ENCODE results near the gene DENND2A.

DENND2A gene

DNA sequence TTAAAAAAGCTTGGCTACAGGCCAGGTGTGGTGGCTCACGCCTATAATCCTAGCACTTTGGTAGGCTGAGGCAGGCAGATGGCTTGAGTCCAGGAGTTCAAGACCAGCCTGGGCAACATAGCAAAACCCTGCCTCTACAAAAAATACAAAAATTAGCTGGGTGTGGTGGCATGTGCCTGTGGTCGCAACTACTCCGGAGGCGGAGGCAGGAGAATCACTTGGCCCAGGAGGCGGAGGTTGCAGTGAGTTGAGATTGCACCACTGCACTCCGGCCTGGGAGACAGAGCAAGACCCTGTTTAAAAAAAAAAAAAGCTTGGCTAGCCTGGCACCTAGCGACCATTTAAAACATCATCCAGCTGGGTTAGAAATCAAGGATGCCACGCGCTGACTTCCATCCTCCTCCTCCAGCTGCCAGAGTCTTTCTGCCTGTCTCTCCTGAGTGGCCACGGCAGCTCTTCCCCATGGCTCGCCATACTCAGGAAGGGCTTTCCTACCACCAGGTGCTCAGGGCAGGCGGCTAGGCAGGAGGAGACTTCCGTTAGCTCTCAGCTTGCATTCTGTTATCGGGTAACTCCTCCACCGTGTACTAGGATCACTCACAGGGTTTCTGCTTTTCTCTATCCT, 45.0 kb downstream of the DENND2A start:
- Histone ChIP-seq H2BK15ac (replicated peaks; ENCODE audit: low read depth) (no peak overlapping the region), H3K79me2 (ENCODE audit: control insufficient read depth, insufficient read depth, low read length) (no peaks in the 10 kb centered on the region), H3K4me1 (ENCODE audit: control insufficient read depth, low read depth, low read length) (no peaks in the 10 kb centered on the region), H3K4ac (ENCODE audit: low read depth, low read length) (no peak overlapping the region), H3K36me3 (ENCODE audit: control insufficient read depth, insufficient read depth, low read length) (no peaks in the 10 kb centered on the region), H2BK5ac (ENCODE audit: low read length) (no peak overlapping the region), H3K79me1 (ENCODE audit: low read length) (no peaks in the 10 kb centered on the region), H3K56ac (ENCODE audit: low read length) (peak overlapping the region; percentile 44), H4K8ac (ENCODE audit: low read depth, low read length) (no peak overlapping the region), H3K4me2 (ENCODE audit: low read length) (no peak overlapping the region), H3K27ac (ENCODE audit: low read depth, low read length) (no peak overlapping the region), H3K23ac (ENCODE audit: low read length) (no peak overlapping the region), H4K5ac (ENCODE audit: low read length) (no peak overlapping the region), H3K9ac (ENCODE audit: low read length) (no peak overlapping the region), H2BK120ac (ENCODE audit: low read depth, low read length) (no peak overlapping the region), H3K27me3 (ENCODE audit: insufficient read depth, low read length, poor library complexity) (no peaks in the 10 kb centered on the region), H2AK5ac (ENCODE audit: low read length) (no peak overlapping the region), H3K4me3 (ENCODE audit: low read length) (no peak overlapping the region), H3K18ac (ENCODE audit: low read length) (no peak overlapping the region)
- WGBS (ENCODE audit: extremely low coverage, insufficient coverage, low lambda C conversion rate) = no CpG with 5 or more reads among the region's 15 CpGs
- DNase-seq = no peak

DNA sequence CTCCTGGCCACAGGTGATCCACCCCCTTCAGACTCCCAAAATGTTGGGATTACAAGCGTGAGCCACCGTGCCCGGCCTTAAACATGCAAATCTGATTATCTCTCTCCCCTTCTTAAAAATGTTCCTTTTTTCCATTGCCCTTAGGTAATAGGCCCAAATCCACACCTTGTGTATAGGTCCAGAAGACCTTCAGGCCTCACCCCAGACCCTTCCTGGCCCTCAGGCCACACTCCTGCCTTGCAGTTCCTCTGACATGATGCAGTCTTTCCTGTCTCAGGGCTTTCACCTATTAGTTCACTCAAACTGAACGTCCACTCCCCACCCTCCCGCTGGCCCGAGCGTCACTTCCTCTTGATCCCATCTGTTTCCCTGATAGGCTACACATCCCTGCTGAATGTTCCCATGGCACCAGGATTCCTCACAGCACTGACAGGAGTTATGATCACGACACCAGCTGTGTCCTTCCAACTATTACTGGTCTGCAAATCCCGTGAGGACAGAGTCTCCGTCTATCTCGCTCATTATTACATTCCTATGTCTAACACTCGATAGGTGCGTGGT, 46.4 kb downstream of the DENND2A start:
- WGBS (ENCODE audit: extremely low coverage, insufficient coverage, low lambda C conversion rate) = 80% methylated on average over 1 of the region's 13 CpGs
- Histone ChIP-seq H3K4me2 (ENCODE audit: low read length) (no peak overlapping the region), H2BK120ac (ENCODE audit: low read depth, low read length) (no peak overlapping the region), H3K9ac (ENCODE audit: low read length) (no peak overlapping the region), H4K8ac (ENCODE audit: low read depth, low read length) (no peak overlapping the region), H3K18ac (ENCODE audit: low read length) (no peak overlapping the region), H3K27ac (ENCODE audit: low read depth, low read length) (no peak overlapping the region), H3K56ac (ENCODE audit: low read length) (no peak overlapping the region), H3K79me2 (ENCODE audit: control insufficient read depth, insufficient read depth, low read length) (no peaks in the 10 kb centered on the region), H2BK5ac (ENCODE audit: low read length) (no peak overlapping the region), H4K5ac (ENCODE audit: low read length) (no peak overlapping the region), H3K4me3 (ENCODE audit: low read length) (no peak overlapping the region), H3K4ac (ENCODE audit: low read depth, low read length) (no peak overlapping the region), H3K36me3 (ENCODE audit: control insufficient read depth, insufficient read depth, low read length) (no peaks in the 10 kb centered on the region), H3K23ac (ENCODE audit: low read length) (no peak overlapping the region), H2AK5ac (ENCODE audit: low read length) (no peak overlapping the region), H3K4me1 (ENCODE audit: control insufficient read depth, low read depth, low read length) (no peaks in the 10 kb centered on the region), H3K27me3 (ENCODE audit: insufficient read depth, low read length, poor library complexity) (no peaks in the 10 kb centered on the region), H2BK15ac (replicated peaks; ENCODE audit: low read depth) (no peak overlapping the region), H3K79me1 (ENCODE audit: low read length) (no peaks in the 10 kb centered on the region)
- peak; percentile 26 for DNase-seq

DNA sequence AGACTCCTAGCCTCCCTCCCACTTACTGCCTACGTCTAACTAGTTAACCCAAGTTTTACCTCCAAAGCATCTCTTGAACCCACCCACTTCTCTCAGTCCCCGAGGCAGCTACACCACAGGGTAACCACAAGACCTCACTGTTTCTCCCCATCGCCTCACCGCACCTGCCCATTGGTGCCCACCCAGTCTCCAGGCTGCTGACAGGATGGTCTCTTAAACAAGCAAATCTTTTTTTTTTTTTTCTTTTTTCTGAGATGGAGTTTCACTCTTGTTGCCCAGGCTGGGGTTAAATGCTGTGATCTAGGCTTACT, 47.0 kb downstream of the DENND2A start:
- no peak overlapping the region for H3K4me2 ChIP-seq (ENCODE audit: low read length)
- H3K79me2 ChIP-seq (ENCODE audit: control insufficient read depth, insufficient read depth, low read length) = no peaks in the 10 kb centered on the region
- H2BK120ac ChIP-seq (ENCODE audit: low read depth, low read length) = no peak overlapping the region
- no peak overlapping the region for H4K5ac ChIP-seq (ENCODE audit: low read length)
- H2BK5ac ChIP-seq (ENCODE audit: low read length) = no peak overlapping the region
- H3K18ac ChIP-seq (ENCODE audit: low read length) = no peak overlapping the region
- H3K36me3 ChIP-seq (ENCODE audit: control insufficient read depth, insufficient read depth, low read length) = no peaks in the 10 kb centered on the region
- no peak overlapping the region for H3K4me3 ChIP-seq (ENCODE audit: low read length)
- no peaks in the 10 kb centered on the region for H3K79me1 ChIP-seq (ENCODE audit: low read length)
- H3K27me3 ChIP-seq (ENCODE audit: insufficient read depth, low read length, poor library complexity) = no peaks in the 10 kb centered on the region
- H3K56ac ChIP-seq (ENCODE audit: low read length) = no peak overlapping the region
- H3K4ac ChIP-seq (ENCODE audit: low read depth, low read length) = no peak overlapping the region
- no peak overlapping the region for H4K8ac ChIP-seq (ENCODE audit: low read depth, low read length)
- no peak overlapping the region for H3K23ac ChIP-seq (ENCODE audit: low read length)
- no peak overlapping the region for H2BK15ac ChIP-seq (replicated peaks; ENCODE audit: low read depth)
- no peak overlapping the region for H3K9ac ChIP-seq (ENCODE audit: low read length)
- no peak overlapping the region for H3K27ac ChIP-seq (ENCODE audit: low read depth, low read length)
- WGBS (ENCODE audit: extremely low coverage, insufficient coverage, low lambda C conversion rate) = no CpG with 5 or more reads among the region's 4 CpGs
- no peak overlapping the region for H2AK5ac ChIP-seq (ENCODE audit: low read length)
- DNase-seq = no peak
- no peaks in the 10 kb centered on the region for H3K4me1 ChIP-seq (ENCODE audit: control insufficient read depth, low read depth, low read length)

DNA sequence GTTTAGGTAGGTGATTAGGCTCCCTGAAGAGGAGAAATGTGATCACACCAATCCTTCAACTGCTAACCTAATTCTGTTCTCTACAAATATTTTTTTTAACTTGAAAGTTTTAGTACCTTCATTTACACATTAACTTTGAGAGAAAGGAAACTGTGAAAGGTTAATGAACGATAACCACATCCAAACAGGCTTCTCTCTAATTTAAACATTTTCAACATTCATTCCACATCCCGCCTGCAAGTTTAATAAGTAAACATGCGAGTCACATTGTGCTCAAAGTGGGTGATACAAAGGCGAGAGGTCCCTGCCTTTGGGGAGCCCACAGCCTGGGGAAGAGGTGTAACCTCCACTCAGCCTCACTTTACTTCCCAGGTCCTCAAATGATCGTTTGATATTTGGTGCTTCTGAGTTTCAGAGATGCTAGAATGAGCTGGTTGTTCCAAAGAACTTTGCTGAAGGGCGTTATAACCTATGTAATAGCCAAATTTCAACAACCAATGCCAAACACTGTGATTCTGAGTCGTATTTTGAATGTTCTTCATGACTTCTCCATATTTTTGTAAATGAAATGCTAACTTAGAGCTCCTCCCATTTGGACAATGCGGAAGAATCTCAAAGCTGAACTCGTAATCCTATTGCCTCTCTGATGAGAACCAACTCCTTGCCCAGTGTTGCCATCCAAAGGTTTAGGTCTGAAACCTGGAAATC, 47.5 kb downstream of the DENND2A start:
- 100% methylated on average over 1 of the region's 9 CpGs for WGBS (ENCODE audit: extremely low coverage, insufficient coverage, low lambda C conversion rate)
- no peaks in the 10 kb centered on the region for H3K79me1 ChIP-seq (ENCODE audit: low read length)
- no peak overlapping the region for H3K18ac ChIP-seq (ENCODE audit: low read length)
- no peak overlapping the region for H3K23ac ChIP-seq (ENCODE audit: low read length)
- no peaks in the 10 kb centered on the region for H3K4me1 ChIP-seq (ENCODE audit: control insufficient read depth, low read depth, low read length)
- no peak overlapping the region for H3K9ac ChIP-seq (ENCODE audit: low read length)
- H3K27me3 ChIP-seq (ENCODE audit: insufficient read depth, low read length, poor library complexity) = no peaks in the 10 kb centered on the region
- H3K4ac ChIP-seq (ENCODE audit: low read depth, low read length) = no peak overlapping the region
- no peak for DNase-seq
- no peaks in the 10 kb centered on the region for H3K79me2 ChIP-seq (ENCODE audit: control insufficient read depth, insufficient read depth, low read length)
- no peak overlapping the region for H3K56ac ChIP-seq (ENCODE audit: low read length)
- H3K27ac ChIP-seq (ENCODE audit: low read depth, low read length) = no peak overlapping the region
- no peak overlapping the region for H4K8ac ChIP-seq (ENCODE audit: low read depth, low read length)
- no peaks in the 10 kb centered on the region for H3K36me3 ChIP-seq (ENCODE audit: control insufficient read depth, insufficient read depth, low read length)
- H4K5ac ChIP-seq (ENCODE audit: low read length) = no peak overlapping the region
- H3K4me2 ChIP-seq (ENCODE audit: low read length) = no peak overlapping the region
- H2BK5ac ChIP-seq (ENCODE audit: low read length) = no peak overlapping the region
- H2AK5ac ChIP-seq (ENCODE audit: low read length) = no peak overlapping the region
- H2BK15ac ChIP-seq (replicated peaks; ENCODE audit: low read depth) = no peak overlapping the region
- no peak overlapping the region for H3K4me3 ChIP-seq (ENCODE audit: low read length)
- no peak overlapping the region for H2BK120ac ChIP-seq (ENCODE audit: low read depth, low read length)

DNA sequence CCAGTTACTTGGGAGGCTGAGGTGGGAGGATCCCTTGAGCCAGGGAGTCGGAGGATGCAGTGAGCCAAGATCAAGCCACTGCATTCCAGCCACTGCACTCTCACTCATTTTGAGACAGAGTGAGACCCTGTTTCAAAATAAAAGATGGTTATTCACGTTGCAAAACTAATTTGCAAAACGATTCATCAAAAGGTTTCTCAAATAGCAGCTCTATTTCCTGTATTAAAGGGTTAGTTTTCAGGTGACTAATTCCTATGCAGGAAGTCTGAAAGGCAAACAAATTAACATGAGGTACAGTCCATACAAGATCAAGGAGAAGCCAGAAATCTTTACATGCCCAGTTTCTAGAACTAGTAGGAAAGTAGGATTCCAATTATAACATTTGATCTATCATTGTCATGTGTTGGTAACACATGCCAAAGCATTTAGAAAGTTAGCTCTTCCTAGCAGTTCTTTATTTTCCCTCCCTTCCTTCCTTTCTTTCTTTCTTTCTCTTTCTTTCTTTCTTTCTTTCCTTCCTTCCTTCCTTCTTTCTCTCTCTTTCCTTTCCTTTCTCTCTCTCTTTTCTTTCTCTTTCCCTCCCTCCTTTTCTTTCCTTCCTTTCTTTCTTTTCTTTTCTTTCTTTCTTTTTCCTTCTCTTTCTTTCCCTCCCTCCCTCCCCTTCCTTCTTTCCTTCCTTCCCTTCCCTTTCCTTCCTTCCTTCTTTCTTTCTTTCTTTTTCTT, 49.3 kb downstream of the DENND2A start:
- no peak overlapping the region for H2BK15ac ChIP-seq (replicated peaks; ENCODE audit: low read depth)
- H4K5ac ChIP-seq (ENCODE audit: low read length) = no peak overlapping the region
- no peaks in the 10 kb centered on the region for H3K4me1 ChIP-seq (ENCODE audit: control insufficient read depth, low read depth, low read length)
- no peaks in the 10 kb centered on the region for H3K79me1 ChIP-seq (ENCODE audit: low read length)
- no peak overlapping the region for H3K18ac ChIP-seq (ENCODE audit: low read length)
- no peak overlapping the region for H3K27ac ChIP-seq (ENCODE audit: low read depth, low read length)
- no peak overlapping the region for H3K9ac ChIP-seq (ENCODE audit: low read length)
- no CpG with 5 or more reads among the region's 3 CpGs for WGBS (ENCODE audit: extremely low coverage, insufficient coverage, low lambda C conversion rate)
- no peak overlapping the region for H3K23ac ChIP-seq (ENCODE audit: low read length)
- no peak overlapping the region for H3K56ac ChIP-seq (ENCODE audit: low read length)
- H2BK120ac ChIP-seq (ENCODE audit: low read depth, low read length) = no peak overlapping the region
- H3K27me3 ChIP-seq (ENCODE audit: insufficient read depth, low read length, poor library complexity) = no peaks in the 10 kb centered on the region
- H3K36me3 ChIP-seq (ENCODE audit: control insufficient read depth, insufficient read depth, low read length) = no peaks in the 10 kb centered on the region
- H3K4me2 ChIP-seq (ENCODE audit: low read length) = no peak overlapping the region
- H3K4ac ChIP-seq (ENCODE audit: low read depth, low read length) = no peak overlapping the region
- H4K8ac ChIP-seq (ENCODE audit: low read depth, low read length) = no peak overlapping the region
- H2BK5ac ChIP-seq (ENCODE audit: low read length) = no peak overlapping the region
- H3K79me2 ChIP-seq (ENCODE audit: control insufficient read depth, insufficient read depth, low read length) = no peaks in the 10 kb centered on the region
- no peak overlapping the region for H3K4me3 ChIP-seq (ENCODE audit: low read length)
- H2AK5ac ChIP-seq (ENCODE audit: low read length) = no peak overlapping the region
- no peak for DNase-seq

All from mesendoderm (in vitro differentiated cells).